Measurements from ENCODE around the gene HEATR5B. TPM values are rescaled to one million over a fixed set of nuclear protein-coding genes. Genes with fewer than 3 reads are reported as not detected.
"Not testable (repeated sequence)": the region's sequence is repeated elsewhere in the genome, so short reads cannot be mapped to it uniquely, and the experiment has no call there.

HEATR5B gene
- total and polyA plus RNA-seq, 2 of the 4 experiments (the other 2 are of a cell fraction): 8.3 to 17.9 TPM

- POLR2A ChIA-PET (ENCODE audit: unreplicated experiment); H2BK15ac ChIP-seq (ENCODE audit: low read depth, low read length); BruUV-seq (replicated peaks); H2BK5ac ChIP-seq (ENCODE audit: low read depth, low read length, poor library complexity, severe bottlenecking); CTCF ChIA-PET; H4K91ac ChIP-seq (ENCODE audit: insufficient read depth, low read depth, low read length); H3K4me2 ChIP-seq (ENCODE audit: low read depth, low read length); H3K4me1 ChIP-seq (ENCODE audit: control insufficient read depth, insufficient read depth, low read length); H2BK120ac ChIP-seq (ENCODE audit: low read depth, low read length); dilution Hi-C loops (cut with HindIII; ENCODE audit: low sequenced_read_pairs, unreplicated experiment); H4K8ac ChIP-seq (ENCODE audit: low read depth in 2 of 2, low read length in 2 of 2); H3K56ac ChIP-seq (ENCODE audit: extremely low read depth, insufficient read depth, low read length); H4K20me1 ChIP-seq (ENCODE audit: insufficient read depth, low read length); ATAC-seq (ENCODE audit: low read depth); H3K9me3 ChIP-seq (ENCODE audit: control insufficient read depth, insufficient read depth, low read length); H2AK5ac ChIP-seq (ENCODE audit: low read depth, low read length); H2AK9ac ChIP-seq (replicated peaks; ENCODE audit: low read depth, low read length, poor library complexity); H3K18ac ChIP-seq (ENCODE audit: low read depth, low read length); H3K9ac ChIP-seq (ENCODE audit: low read depth, low read length); H2BK20ac ChIP-seq (ENCODE audit: low read depth, low read length); in situ Hi-C loops (cut with MboI; ENCODE audit: low sequenced_read_pairs); H3K4me3 ChIP-seq (ENCODE audit: insufficient read depth, low read depth, low read length); intact Hi-C loops (cut with micrococcal nuclease); H3K4ac ChIP-seq (ENCODE audit: low read depth, low read length); H3K36me3 ChIP-seq (ENCODE audit: control insufficient read depth, insufficient read depth, low read length); DNase-seq; H3K27me3 ChIP-seq (ENCODE audit: control insufficient read depth, insufficient read depth, low read length); H3K9me1 ChIP-seq (ENCODE audit: insufficient read depth, low read length); H3K14ac ChIP-seq (replicated peaks; ENCODE audit: low read depth, low read length); H4K5ac ChIP-seq (ENCODE audit: low read depth, low read length); H3K23ac ChIP-seq (ENCODE audit: low read depth, low read length); H3K27ac ChIP-seq (ENCODE audit: insufficient read depth, low read length); H2AFZ ChIP-seq (replicated peaks; ENCODE audit: low read length, poor library complexity): not testable (repeated sequence)
- peaks cover 24 to 31% of the 10 kb centered on the region in 2 experiments for H3K79me1 ChIP-seq (ENCODE audit: low read depth in 1 of 2, low read length in 2 of 2)
- 100% methylated on average over 5 of the region's 10 CpGs; no CpG with 5 or more reads in 1 of the 2 experiments for WGBS, 2 experiments (ENCODE audit: extremely low coverage in 2 of 2, insufficient read length in 1 of 2)
Observed at GRCh38 chr2:36945240-36945639, 138.9 kb downstream of the HEATR5B start.
